Mesenchymal stem cell (in vitro differentiated cells and primary cell): Measurements from ENCODE around the gene CRYBG1.
A peak's percentile ranks its signal among the peaks of the same experiment; 100 is the strongest.

Experiments
- DNase-seq: peaks from one replicate; pipeline ENCODE4 v3.0.0-alpha.2; 2013
- H2AFZ ChIP-seq: one replicate; pipeline ENCODE4 v1.6.1; 2013; ENCODE audit warnings: low read depth, mild to moderate bottlenecking, control low read depth, inconsistent platforms, low read length, moderate library complexity
- H2AK5ac ChIP-seq: 2 replicates; pipeline ENCODE4 v1.6.1; 2013; ENCODE audit warnings: low read length, moderate library complexity, mild to moderate bottlenecking, inconsistent platforms; ENCODE audit not compliant: severe bottlenecking
- H2BK120ac ChIP-seq: one replicate; pipeline ENCODE4 v1.6.1; 2013; ENCODE audit warnings: low read depth, mild to moderate bottlenecking, inconsistent platforms, low read length, moderate library complexity
- H2BK12ac ChIP-seq, 2 experiments: one replicate each; pipeline ENCODE4 v1.6.1; 2013; ENCODE audit warnings: inconsistent platforms in 2 of 2, low read length in 2 of 2, mild to moderate bottlenecking in 2 of 2, moderate library complexity in 2 of 2, control low read depth in 1 of 2
- H2BK15ac ChIP-seq: one replicate; pipeline ENCODE4 v1.6.1; 2013; ENCODE audit warnings: mild to moderate bottlenecking, low read depth, inconsistent platforms; ENCODE audit not compliant: poor library complexity, severe bottlenecking
- H2BK5ac ChIP-seq: 2 replicates; pipeline ENCODE4 v1.6.1; 2013; ENCODE audit warnings: low read depth, mild to moderate bottlenecking, low read length, control low read depth, inconsistent platforms; ENCODE audit not compliant: poor library complexity, severe bottlenecking
- H3K14ac ChIP-seq, 2 experiments: one replicate each; pipeline ENCODE4 v1.6.1; 2013; ENCODE audit warnings: inconsistent platforms in 2 of 2, low read length in 2 of 2, control low read depth in 1 of 2, mild to moderate bottlenecking in 1 of 2, moderate library complexity in 1 of 2
- H3K18ac ChIP-seq, 2 experiments: one replicate each; pipeline ENCODE4 v1.6.1; 2013; ENCODE audit warnings: inconsistent platforms in 2 of 2, low read length in 2 of 2, control low read depth in 1 of 2, low read depth in 1 of 2, mild to moderate bottlenecking in 1 of 2
- H3K23ac ChIP-seq, 2 experiments: one replicate each; pipeline ENCODE4 v1.6.1; 2013; ENCODE audit warnings: inconsistent platforms in 2 of 2, low read length in 2 of 2, mild to moderate bottlenecking in 2 of 2, moderate library complexity in 2 of 2, control low read depth in 1 of 2
- H3K27ac ChIP-seq: 2 replicates; pipeline ENCODE4 v1.5.1; 2013; ENCODE audit warnings: mild to moderate bottlenecking, moderate library complexity, low read length, control low read depth, inconsistent platforms; ENCODE audit not compliant: poor library complexity, severe bottlenecking
- H3K27me3 ChIP-seq, 2 experiments: 2 replicates each; pipeline versions ENCODE4 v1.6.1 to v1.7.0; 2013; ENCODE audit warnings: low read length in 2 of 2, mild to moderate bottlenecking in 2 of 2, moderate library complexity in 2 of 2, control low read depth in 1 of 2, inconsistent platforms in 1 of 2; ENCODE audit not compliant: control insufficient read depth in 1 of 2, insufficient read depth in 1 of 2
- H3K36me3 ChIP-seq, 2 experiments: 2 replicates each; pipeline versions ENCODE4 v1.6.1 to v1.7.0; 2013; ENCODE audit warnings: low read length in 2 of 2, control low read depth in 1 of 2, inconsistent platforms in 1 of 2, low read depth in 1 of 2, mild to moderate bottlenecking in 1 of 2; ENCODE audit not compliant: insufficient read depth in 2 of 2, control insufficient read depth in 1 of 2
- H3K4ac ChIP-seq, 2 experiments: one replicate each; pipeline ENCODE4 v1.6.1; 2013; ENCODE audit warnings: inconsistent platforms in 2 of 2, low read length in 2 of 2, mild to moderate bottlenecking in 2 of 2, moderate library complexity in 2 of 2, control low read depth in 1 of 2, low read depth in 1 of 2
- H3K4me1 ChIP-seq: 2 replicates; pipeline ENCODE4 v1.6.1; 2013; ENCODE audit warnings: low read depth, low read length, control low read depth; ENCODE audit not compliant: control insufficient read depth, insufficient read depth
- H3K4me2 ChIP-seq: 2 replicates; pipeline ENCODE4 v1.6.1; 2013; ENCODE audit warnings: low read length, mild to moderate bottlenecking, inconsistent platforms; ENCODE audit not compliant: poor library complexity, severe bottlenecking
- H3K4me3 ChIP-seq, 2 experiments: 2 replicates each; pipeline versions ENCODE4 v1.5.1 to v1.7.0; 2013; ENCODE audit warnings: low read length in 2 of 2, mild to moderate bottlenecking in 2 of 2, control low read depth in 1 of 2, low read depth in 1 of 2; ENCODE audit not compliant: insufficient read depth in 1 of 2
- H3K79me1 ChIP-seq: replicated peaks from 2 replicates; pipeline ENCODE4 v1.6.1; 2013; ENCODE audit warnings: mild to moderate bottlenecking, control low read depth, low read length, inconsistent platforms; ENCODE audit not compliant: poor library complexity, severe bottlenecking
- H3K9ac ChIP-seq: 2 replicates; pipeline ENCODE4 v1.7.0; 2013; ENCODE audit warnings: mild to moderate bottlenecking, low read length, moderate library complexity
- H3K9me3 ChIP-seq: 2 replicates; pipeline ENCODE4 v1.7.0; 2013; ENCODE audit warnings: mild to moderate bottlenecking, low read length; ENCODE audit not compliant: control insufficient read depth
- H4K8ac ChIP-seq: one replicate; pipeline ENCODE4 v1.6.1; 2013; ENCODE audit warnings: inconsistent platforms, mild to moderate bottlenecking, low read length, moderate library complexity
- H4K91ac ChIP-seq: one replicate; pipeline ENCODE4 v1.6.1; 2013; ENCODE audit warnings: mild to moderate bottlenecking, low read length, inconsistent platforms
- WGBS: methylation state at CpG from one replicate; pipeline ENCODE4 v1.1.7; 2013; ENCODE audit warnings: mixed read lengths; 5-methylcytosine and 5-hydroxymethylcytosine counted together

CRYBG1 gene

DNA sequence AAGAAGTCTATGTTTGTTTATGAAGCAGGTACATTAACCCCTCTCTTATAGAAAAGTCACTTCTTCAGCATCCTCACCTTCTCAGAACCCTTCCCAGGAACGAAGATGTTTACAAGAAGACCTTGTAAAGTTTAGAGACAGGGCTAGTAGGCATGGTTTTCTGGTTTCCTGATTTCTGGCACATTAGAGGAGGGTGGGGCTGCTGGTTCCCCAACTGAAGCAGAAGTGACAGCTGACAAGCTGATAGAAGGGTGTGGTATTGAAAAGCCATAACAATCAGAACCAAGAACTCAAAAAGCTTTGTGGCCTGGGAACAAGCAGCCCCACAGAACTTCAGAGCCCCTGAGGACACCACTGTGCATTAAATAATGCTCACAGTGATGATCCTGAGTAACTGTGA lies 177.6 kb downstream of the CRYBG1 start:
- Histone ChIP-seq H3K9ac (no peak overlapping the region), H2BK5ac (no peak overlapping the region), H3K9me3 (no peaks in the 10 kb centered on the region), H3K4me2 (no peak overlapping the region), H2BK15ac (no peak overlapping the region), H3K23ac (no peak overlapping the region), H3K4me1 (no peaks in the 10 kb centered on the region), H3K27ac (no peak overlapping the region), H3K79me1 (no peaks in the 10 kb centered on the region), H3K36me3 (peaks cover 0 to 55% of the 10 kb centered on the region in 2 experiments), H2BK120ac (no peak overlapping the region), H3K18ac (no peak overlapping the region), H3K4ac (no peak overlapping the region), H4K8ac (no peak overlapping the region), H2AFZ (no peak overlapping the region), H2AK5ac (no peak overlapping the region), H3K4me3 (no peak overlapping the region), H3K14ac (no peak overlapping the region), H4K91ac (no peak overlapping the region), H3K27me3 (no peaks in the 10 kb centered on the region), H2BK12ac (no peak overlapping the region)
- WGBS, result 100% methylated on average over 1 of the region's 1 CpG
- DNase-seq, result no peak

DNA sequence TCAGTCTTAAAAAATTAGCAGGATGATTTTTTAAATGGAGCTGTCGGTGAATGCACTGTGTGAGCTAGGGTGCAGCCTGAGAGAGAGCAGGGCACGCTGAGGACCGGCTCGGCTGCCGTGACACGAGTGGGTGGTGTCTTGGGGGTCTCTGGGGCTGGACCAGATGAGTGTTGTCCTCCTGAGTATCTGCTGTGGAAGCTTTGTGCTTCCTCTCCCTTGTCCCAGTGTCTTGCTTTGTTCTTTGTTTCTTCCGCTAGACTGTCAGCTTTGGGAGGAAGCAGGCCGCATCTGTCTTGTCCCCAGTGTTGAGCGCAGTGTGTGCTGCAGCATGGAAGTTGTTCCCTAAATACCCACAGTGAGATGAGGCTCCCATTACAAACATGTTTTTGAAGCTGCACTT lies 179.4 kb downstream of the CRYBG1 start:
- Histone ChIP-seq H2BK15ac (peak overlapping the region; percentile 30), H2AK5ac (no peak overlapping the region), H3K9me3 (no peaks in the 10 kb centered on the region), H2AFZ (no peak overlapping the region), H2BK5ac (no peak overlapping the region), H2BK120ac (no peak overlapping the region), H3K18ac (no peak overlapping the region), H3K27ac (no peak overlapping the region), H3K79me1 (no peaks in the 10 kb centered on the region), H3K4me1 (no peaks in the 10 kb centered on the region), H4K91ac (no peak overlapping the region), H4K8ac (no peak overlapping the region), H3K9ac (no peak overlapping the region), H3K4me3 (no peak overlapping the region), H3K23ac (no peak overlapping the region), H2BK12ac (peak overlapping the region in 1 of 2 experiments; percentile 34), H3K14ac (no peak overlapping the region), H3K36me3 (peaks cover 0 to 55% of the 10 kb centered on the region in 2 experiments), H3K4ac (no peak overlapping the region), H3K27me3 (no peaks in the 10 kb centered on the region), H3K4me2 (no peak overlapping the region)
- 98% methylated on average over 9 of the region's 9 CpGs for WGBS
- DNase-seq, result no peak

DNA sequence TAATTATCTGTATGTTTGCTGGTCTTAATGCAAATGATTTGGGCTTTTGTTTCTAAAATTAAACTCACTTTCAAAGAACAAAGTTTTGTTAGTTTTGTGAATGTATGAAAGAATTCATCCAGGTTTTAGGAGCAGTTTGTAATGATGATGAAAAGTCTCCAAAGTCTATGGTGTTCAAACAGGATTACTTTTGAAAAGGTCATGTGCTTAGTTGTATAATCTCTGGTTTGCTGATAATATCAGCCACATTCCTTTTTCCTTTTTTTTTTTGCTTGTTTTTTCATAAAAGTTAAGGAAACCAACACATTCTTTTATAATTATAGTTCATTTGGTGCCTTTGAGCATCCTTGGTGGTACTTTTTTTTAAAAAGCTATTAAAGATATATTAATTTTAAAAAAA lies 179.9 kb downstream of the CRYBG1 start:
- H3K9me3 ChIP-seq, result no peaks in the 10 kb centered on the region
- no peak overlapping the region for H3K4me2 ChIP-seq
- H2BK15ac ChIP-seq, result no peak overlapping the region
- no peaks in the 10 kb centered on the region for H3K27me3 ChIP-seq
- no peak overlapping the region for H3K18ac ChIP-seq
- H3K27ac ChIP-seq, result no peak overlapping the region
- H3K36me3 ChIP-seq, result peaks cover 0 to 55% of the 10 kb centered on the region in 2 experiments
- H2BK12ac ChIP-seq, result no peak overlapping the region
- H4K8ac ChIP-seq, result no peak overlapping the region
- H3K9ac ChIP-seq, result peak overlapping the region; percentile 58
- H3K14ac ChIP-seq, result no peak overlapping the region
- no peak overlapping the region for H4K91ac ChIP-seq
- no peak overlapping the region for H2BK5ac ChIP-seq
- no peaks in the 10 kb centered on the region for H3K4me1 ChIP-seq
- H2AK5ac ChIP-seq, result no peak overlapping the region
- no peak for DNase-seq
- H3K4ac ChIP-seq, result no peak overlapping the region
- H3K23ac ChIP-seq, result no peak overlapping the region
- H3K4me3 ChIP-seq, result no peak overlapping the region
- no peak overlapping the region for H2AFZ ChIP-seq
- no peak overlapping the region for H2BK120ac ChIP-seq
- no peaks in the 10 kb centered on the region for H3K79me1 ChIP-seq

DNA sequence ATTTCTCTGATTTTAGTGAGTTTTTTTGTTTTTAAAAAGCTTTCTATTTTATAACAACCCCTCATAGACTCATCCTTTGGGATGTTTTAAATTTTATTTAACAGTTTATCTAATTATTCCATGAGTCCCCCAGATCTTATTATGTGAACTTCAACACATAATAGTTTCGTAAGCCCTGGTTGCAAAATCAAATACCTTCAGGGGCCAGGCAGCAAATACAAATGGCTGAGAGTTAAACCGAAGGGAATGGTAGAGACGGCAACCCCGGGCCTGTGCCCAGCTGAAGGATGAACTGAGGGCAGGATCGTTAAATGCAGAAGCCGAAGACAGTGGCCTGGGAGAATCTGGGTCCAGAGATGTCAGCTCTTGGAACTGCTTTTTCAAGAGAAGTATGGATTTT lies 180.4 kb downstream of the CRYBG1 start:
- Histone ChIP-seq H3K9ac (peak overlapping the region; percentile 58), H3K4me3 (no peak overlapping the region), H2AFZ (no peak overlapping the region), H3K4me1 (no peaks in the 10 kb centered on the region), H2AK5ac (no peak overlapping the region), H4K8ac (no peak overlapping the region), H2BK5ac (no peak overlapping the region), H2BK12ac (no peak overlapping the region), H3K4ac (no peak overlapping the region), H3K4me2 (no peak overlapping the region), H2BK15ac (no peak overlapping the region), H3K23ac (no peak overlapping the region), H3K18ac (no peak overlapping the region), H3K14ac (no peak overlapping the region), H4K91ac (no peak overlapping the region), H2BK120ac (no peak overlapping the region), H3K9me3 (no peaks in the 10 kb centered on the region), H3K36me3 (peaks cover 0 to 56% of the 10 kb centered on the region in 2 experiments), H3K27ac (no peak overlapping the region), H3K27me3 (no peaks in the 10 kb centered on the region), H3K79me1 (no peaks in the 10 kb centered on the region)
- DNase-seq, result no peak
- WGBS, result 96% methylated on average over 6 of the region's 6 CpGs
